ENCODE measurements around the gene U2AF2. TPM values are rescaled to one million over a fixed set of nuclear protein-coding genes. Genes with fewer than 3 reads are reported as not detected.

Gene U2AF2
- total RNA-seq, 4 donors from 2014 or later: 85.0 to 112 (median 99.7) TPM

- Histone ChIP-seq H3K36me3 (peaks cover 26 to 70% (median 27%) of the 10 kb centered on the region in 3 donors), H3K27ac (peak overlapping the region; percentile 33 to 93 (median 64)), H3K27me3 (no peaks in the 10 kb centered on the region), H3K9me3 (no peaks in the 10 kb centered on the region), H3K4me3 (peak overlapping the region in 1 of 4 donors; percentile 100), H3K4me1 (peaks cover 34 to 76% (median 40%) of the 10 kb centered on the region in 3 donors)
- intact Hi-C loops (cut with DNase I): no loop called here
- DNase-seq: no peak
- no peak for TF ChIP-seq CTCF (IDR thresholded peaks at IDR 0.05)
- TF ChIP-seq POLR2A (IDR thresholded peaks at IDR 0.05): no peak
- 53 to 65% methylated on average over 6 of the region's 6 CpGs for WGBS, 2 donors
Observed at GRCh38 chr19:55677572-55678028, 22.8 kb downstream of the U2AF2 start.

GRCh38 chr19:55678121-55678671 is 23.4 kb downstream of the U2AF2 start:
- TF ChIP-seq POLR2A (IDR thresholded peaks at IDR 0.05) (no peak), CTCF (IDR thresholded peaks at IDR 0.05) (peak in 1 of 6 experiments; percentile 15)
- intact Hi-C loops (cut with DNase I): no loop called here

DNA sequence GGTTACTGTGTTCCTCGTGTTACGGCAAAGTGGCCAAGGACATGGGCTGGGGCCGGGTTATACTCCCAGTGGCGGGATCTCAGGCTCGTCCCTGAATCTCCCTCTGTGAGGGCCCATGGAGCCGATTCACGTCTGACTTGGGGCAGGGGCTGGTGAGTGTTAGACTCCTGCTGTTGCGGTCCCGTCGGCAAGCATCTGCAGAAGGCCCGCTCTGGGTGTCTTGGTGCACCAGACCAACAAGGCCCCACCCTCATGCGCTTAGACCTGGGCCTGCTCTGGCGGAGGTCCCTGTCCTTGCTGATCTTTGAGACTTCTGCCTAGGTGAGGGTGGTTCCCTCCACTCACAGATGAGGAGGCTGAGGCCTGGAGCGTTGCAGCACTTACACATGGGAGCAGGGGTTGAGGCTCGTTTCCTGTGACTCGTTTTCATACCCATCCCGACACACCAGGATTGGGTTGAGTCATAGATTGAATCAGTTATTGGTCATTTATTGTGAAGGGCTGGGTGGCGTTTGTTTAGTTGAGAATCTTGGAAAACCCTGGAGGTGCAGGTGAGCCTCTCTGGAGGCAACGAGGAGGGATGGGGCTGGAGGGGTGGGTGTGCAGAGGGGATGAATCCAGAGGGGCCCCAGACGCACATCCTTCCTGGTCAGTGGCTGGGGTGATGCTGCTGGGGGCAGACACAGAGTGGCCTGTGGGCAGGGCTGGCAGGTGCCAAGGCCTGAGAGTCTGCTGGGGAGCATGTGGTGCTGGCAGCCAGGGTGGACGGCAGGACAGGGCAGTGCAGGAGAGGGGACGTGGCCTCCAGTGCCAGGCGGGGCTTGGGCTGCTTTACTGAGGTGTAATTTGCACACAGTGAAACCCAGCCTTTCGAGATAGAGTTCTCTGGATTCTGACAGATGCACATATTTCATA is 24.8 kb downstream of the U2AF2 start:
- Histone ChIP-seq H3K9me3 (no peaks in the 10 kb centered on the region), H3K36me3 (peaks cover 22 to 71% (median 26%) of the 10 kb centered on the region in 3 donors), H3K4me3 (no peak overlapping the region), H3K27ac (no peak overlapping the region), H3K4me1 (peaks cover 28 to 68% (median 33%) of the 10 kb centered on the region in 3 donors), H3K27me3 (no peaks in the 10 kb centered on the region)
- intact Hi-C loops (cut with DNase I): no loop called here
- TF ChIP-seq POLR2A (IDR thresholded peaks at IDR 0.05) (no peak), CTCF (IDR thresholded peaks at IDR 0.05) (no peak)
- WGBS, 2 donors: 66 to 71% methylated on average over 8 to 11 of the region's 24 CpGs
- no peak for DNase-seq

More at GRCh38 chr19:55678121-55678671, 23.4 kb downstream of the U2AF2 start:
- peaks cover 34 to 74% (median 40%) of the 10 kb centered on the region in 3 donors for H3K4me1 ChIP-seq
- 71 to 90% methylated on average over 9 to 13 of the region's 21 CpGs for WGBS, 2 donors
- peak overlapping the region in 3 of 4 donors; percentile 33 to 93 (median 82) for H3K27ac ChIP-seq
- H3K4me3 ChIP-seq: no peak overlapping the region
- H3K36me3 ChIP-seq: peaks cover 26 to 70% (median 27%) of the 10 kb centered on the region in 3 donors
- peak; percentile 41 for DNase-seq
- no peaks in the 10 kb centered on the region for H3K27me3 ChIP-seq
- H3K9me3 ChIP-seq: no peaks in the 10 kb centered on the region

- 83 to 95% methylated on average over 1 to 9 of the region's 20 CpGs for WGBS, 2 donors
Observed at GRCh38 chr19:55680339-55681130, 25.7 kb downstream of the U2AF2 start.

More at GRCh38 chr19:55680339-55681130, 25.7 kb downstream of the U2AF2 start:
- TF ChIP-seq POLR2A (IDR thresholded peaks at IDR 0.05) (no peak), CTCF (IDR thresholded peaks at IDR 0.05) (no peak)
- intact Hi-C loops (cut with DNase I): no loop called here
- Histone ChIP-seq H3K36me3 (peaks cover 28 to 80% (median 32%) of the 10 kb centered on the region in 3 donors), H3K27ac (no peak overlapping the region), H3K4me3 (no peak overlapping the region), H3K9me3 (no peaks in the 10 kb centered on the region), H3K4me1 (peaks cover 27 to 65% (median 31%) of the 10 kb centered on the region in 3 donors), H3K27me3 (no peaks in the 10 kb centered on the region)
- DNase-seq: no peak

Measured in esophagus squamous epithelium (tissue), 5 donors.